Bronchial epithelial cell (primary cell): ENCODE measurements around the gene DCAF8. TPM values are rescaled to one million over a fixed set of nuclear protein-coding genes. Genes with fewer than 3 reads are reported as not detected.

Experiments used
- DNase-seq: peaks from one replicate; pipeline ENCODE4 v3.0.0-alpha.2; 2010; ENCODE audit warnings: low read depth
- FAIRE-seq: peaks from 2 replicates; lab custom pipeline; 2011; peaks lifted over from hg19 to GRCh38; lab: Jason Lieb, UNC
- H3K27me3 ChIP-seq: 2 replicates; pipeline ENCODE4 v1.5.1; 2011; ENCODE audit warnings: low read length; ENCODE audit not compliant: control insufficient read depth, insufficient read depth
- H3K36me3 ChIP-seq: 2 replicates; pipeline ENCODE4 v1.5.1; 2011; ENCODE audit warnings: low read length; ENCODE audit not compliant: control insufficient read depth, insufficient read depth
- H3K4me3 ChIP-seq: 2 replicates; pipeline ENCODE4 v1.5.1; 2011; ENCODE audit warnings: mild to moderate bottlenecking, low read depth, low read length, control low read depth
- total RNA-seq: library from RNA; depleted of rRNA; stranded (reverse); fragments of >200 nt; gene quantifications from 2 replicates; pipeline ENCODE4 v1.2.1, GENCODE V29; 2014
- TF ChIP-seq, protein P1 (sequence below): IDR thresholded peaks from 2 replicates; pipeline ENCODE4 v1.5.1; 2011; ENCODE audit warnings: mild to moderate bottlenecking, moderate library complexity, low read length, control low read depth, inconsistent platforms; ENCODE audit not compliant: insufficient read depth, severe bottlenecking

The DCAF8 gene
- total RNA-seq, 1 donor from 2014 or later = 57.4 TPM

DNA sequence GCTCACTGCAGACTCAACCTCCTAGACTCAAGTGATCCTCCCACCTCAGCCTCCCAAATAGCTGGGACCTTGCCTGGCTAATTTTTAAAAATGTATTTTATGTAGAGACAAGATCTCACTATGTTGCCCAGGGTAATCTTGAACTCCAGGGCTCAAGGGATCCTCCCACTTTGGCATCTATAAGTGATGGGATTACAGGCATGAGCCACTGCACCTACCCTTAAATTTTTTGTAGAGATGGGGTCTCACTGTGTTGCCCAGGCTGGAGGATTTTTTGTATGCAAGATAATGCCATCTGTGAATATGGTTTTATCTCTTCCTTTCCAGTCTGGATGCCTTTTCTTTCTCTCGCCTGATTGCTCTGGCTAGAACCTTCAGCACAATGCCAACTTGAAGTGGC lies 8.7 kb upstream of the DCAF8 start:
- DNase-seq (no peak), FAIRE-seq (no peak)
- TF ChIP-seq, protein P1, sequence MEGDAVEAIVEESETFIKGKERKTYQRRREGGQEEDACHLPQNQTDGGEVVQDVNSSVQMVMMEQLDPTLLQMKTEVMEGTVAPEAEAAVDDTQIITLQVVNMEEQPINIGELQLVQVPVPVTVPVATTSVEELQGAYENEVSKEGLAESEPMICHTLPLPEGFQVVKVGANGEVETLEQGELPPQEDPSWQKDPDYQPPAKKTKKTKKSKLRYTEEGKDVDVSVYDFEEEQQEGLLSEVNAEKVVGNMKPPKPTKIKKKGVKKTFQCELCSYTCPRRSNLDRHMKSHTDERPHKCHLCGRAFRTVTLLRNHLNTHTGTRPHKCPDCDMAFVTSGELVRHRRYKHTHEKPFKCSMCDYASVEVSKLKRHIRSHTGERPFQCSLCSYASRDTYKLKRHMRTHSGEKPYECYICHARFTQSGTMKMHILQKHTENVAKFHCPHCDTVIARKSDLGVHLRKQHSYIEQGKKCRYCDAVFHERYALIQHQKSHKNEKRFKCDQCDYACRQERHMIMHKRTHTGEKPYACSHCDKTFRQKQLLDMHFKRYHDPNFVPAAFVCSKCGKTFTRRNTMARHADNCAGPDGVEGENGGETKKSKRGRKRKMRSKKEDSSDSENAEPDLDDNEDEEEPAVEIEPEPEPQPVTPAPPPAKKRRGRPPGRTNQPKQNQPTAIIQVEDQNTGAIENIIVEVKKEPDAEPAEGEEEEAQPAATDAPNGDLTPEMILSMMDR = no peak
- Histone ChIP-seq H3K36me3 (no peaks in the 10 kb centered on the region), H3K27me3 (no peaks in the 10 kb centered on the region), H3K4me3 (no peak overlapping the region)

DNA sequence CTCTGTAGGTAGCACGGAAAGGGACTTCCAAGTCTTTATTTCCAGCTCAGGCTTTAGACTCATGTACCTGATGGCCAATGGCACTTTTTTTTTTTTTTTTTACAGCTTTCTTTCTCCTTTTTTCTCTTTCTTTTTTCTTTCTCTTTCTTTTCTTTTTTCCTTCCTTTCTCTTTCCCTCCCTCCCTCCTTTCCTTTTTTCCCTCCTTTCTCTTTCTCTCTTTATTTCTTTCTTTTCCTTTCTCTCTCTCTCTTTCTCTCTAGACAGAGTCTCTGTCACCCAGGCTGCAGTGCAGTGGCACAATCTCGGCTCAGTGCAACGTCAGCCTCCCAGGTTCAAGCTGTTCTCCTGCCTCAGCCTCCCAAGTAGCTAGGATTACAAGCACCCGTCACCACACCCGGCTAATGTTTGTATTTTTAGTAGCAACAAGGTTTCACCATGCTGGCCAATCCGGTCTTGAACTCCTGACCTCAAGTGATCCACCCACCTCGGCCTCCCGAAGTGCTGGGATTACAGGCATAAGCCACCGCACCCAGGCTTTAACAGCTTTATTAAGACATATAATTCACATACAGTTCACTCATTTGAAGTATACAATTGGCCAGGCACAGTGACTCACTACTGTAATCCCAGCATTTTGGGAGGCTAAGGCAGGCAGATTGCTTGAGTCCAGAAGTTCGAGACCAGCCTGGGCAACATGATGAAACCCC lies 5.1 kb upstream of the DCAF8 start:
- Histone ChIP-seq H3K27me3 (no peaks in the 10 kb centered on the region), H3K36me3 (no peaks in the 10 kb centered on the region), H3K4me3 (no peak overlapping the region)
- DNase-seq (no peak), FAIRE-seq (no peak)
- TF ChIP-seq, protein P1 = no peak

DNA sequence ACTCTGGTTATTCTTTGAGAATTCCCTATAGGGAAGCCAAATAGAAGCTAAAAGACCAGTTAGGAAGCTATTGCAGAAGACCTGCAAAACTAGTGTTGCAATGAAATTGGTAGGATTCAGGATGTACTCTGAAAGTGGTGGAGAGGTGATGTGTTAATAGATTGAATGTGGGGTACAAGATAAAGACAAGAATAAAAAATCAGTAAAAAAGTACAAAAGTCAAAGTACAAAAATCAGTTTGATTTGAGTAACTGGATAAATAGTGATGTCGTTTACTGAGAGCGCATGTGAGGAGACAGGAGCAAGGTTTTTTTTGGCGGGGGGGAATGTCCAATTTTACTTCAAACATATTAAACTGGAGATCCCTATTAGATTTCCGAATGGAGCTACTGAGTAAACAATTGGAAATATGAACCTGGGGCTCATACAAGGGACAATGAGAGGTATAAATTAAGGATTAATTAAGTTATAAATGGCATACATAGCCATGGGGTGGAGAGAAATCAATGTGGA lies 2.5 kb upstream of the DCAF8 start:
- TF ChIP-seq, protein P1 = no peak
- no peak overlapping the region for H3K4me3 ChIP-seq
- DNase-seq (no peak), FAIRE-seq (no peak)
- H3K27me3 ChIP-seq = no peaks in the 10 kb centered on the region
- H3K36me3 ChIP-seq = no peaks in the 10 kb centered on the region

DNA sequence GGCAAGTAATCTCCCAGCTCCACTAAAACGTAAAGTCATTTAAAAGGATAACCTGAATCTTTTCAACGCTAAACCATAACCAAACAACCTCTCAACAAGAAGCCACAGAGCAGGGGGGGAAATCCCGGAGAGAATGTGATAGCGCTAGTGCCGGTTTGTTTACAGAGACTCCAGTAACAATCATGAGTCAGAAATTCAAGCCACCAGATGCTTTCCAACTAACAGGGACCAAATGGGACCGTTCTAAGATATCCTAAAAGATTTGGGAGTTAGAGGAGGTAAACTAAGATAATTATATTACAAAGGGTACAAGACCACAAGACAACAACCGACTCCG lies 825 bp downstream of the DCAF8 start:
- no peak for FAIRE-seq
- TF ChIP-seq, protein P1 = no peak
- Histone ChIP-seq H3K36me3 (no peaks in the 10 kb centered on the region), H3K27me3 (no peaks in the 10 kb centered on the region), H3K4me3 (peak overlapping the region; percentile 91)
- DNase-seq = peak; percentile 87

DNA sequence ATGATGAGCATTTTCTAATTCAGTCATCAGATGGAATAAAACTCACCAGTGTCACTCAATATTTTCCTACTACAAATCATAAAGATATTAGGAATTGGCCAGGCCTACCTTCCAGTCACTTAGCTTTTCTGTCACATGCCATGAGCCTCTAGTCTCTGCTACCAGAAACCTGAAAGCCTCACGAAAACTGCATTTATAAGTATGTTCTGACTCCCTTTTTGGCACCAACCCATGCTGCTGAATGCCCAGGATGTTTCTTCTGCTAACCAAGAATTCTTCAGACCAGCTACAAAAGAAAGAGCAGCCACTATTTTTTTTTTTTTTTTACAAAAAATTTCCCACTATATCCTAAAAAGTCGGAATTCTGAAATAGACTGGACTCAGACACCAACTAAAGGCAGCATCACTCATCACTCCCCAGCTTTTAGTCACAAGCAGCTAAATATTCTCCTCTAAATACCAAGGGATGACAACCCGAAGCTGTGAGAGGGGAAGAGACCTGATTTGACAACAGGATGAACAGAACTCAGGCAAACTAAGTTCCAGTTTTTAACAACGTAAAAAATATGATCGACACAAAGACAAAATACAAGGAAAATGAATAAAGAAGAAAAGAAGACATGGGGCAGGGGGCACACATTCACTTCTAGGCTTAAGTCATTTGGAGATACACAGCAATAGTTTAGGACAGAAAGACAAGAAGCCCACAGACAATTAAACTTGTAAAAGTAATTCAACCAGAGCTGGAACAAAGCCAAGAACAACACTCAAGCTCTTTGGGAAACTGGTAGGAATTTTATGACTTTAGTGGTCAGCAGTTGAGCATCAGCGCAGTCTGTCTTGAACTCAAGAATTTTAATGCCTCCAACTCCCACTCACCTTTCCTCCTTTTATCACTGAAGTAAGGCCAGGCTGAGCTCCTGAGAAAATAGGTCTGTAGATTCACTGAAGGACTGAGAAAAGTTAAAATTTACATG lies 1.7 kb downstream of the DCAF8 start:
- Histone ChIP-seq H3K36me3 (no peaks in the 10 kb centered on the region), H3K27me3 (no peaks in the 10 kb centered on the region), H3K4me3 (no peak overlapping the region)
- FAIRE-seq = no peak
- DNase-seq = peak; percentile 31
- TF ChIP-seq, protein P1 = no peak
